HG03039 (cell line): ENCODE results near the gene BMP8B.

Experiments used
- ATAC-seq: cut with Tn5 transposase; IDR thresholded peaks from one replicate; pipeline ENCODE4 v1.9.1; 2021; ENCODE audit warnings: mild to moderate bottlenecking, moderate library complexity; ENCODE audit not compliant: unreplicated experiment

The BMP8B gene

GRCh38 chr1:39727932-39728317 lies 60.7 kb downstream of the BMP8B start:
- no peak for ATAC-seq

GRCh38 chr1:39727221-39727931 lies 61.3 kb downstream of the BMP8B start:
- no peak for ATAC-seq

- no peak for ATAC-seq
Measured at GRCh38 chr1:39726600-39726999, 62.1 kb downstream of the BMP8B start.

- no peak for ATAC-seq
Measured at GRCh38 chr1:39722495-39722894, 66.2 kb downstream of the BMP8B start.

- ATAC-seq: no peak
Measured at GRCh38 chr1:39721664-39722063, 67.0 kb downstream of the BMP8B start.

- ATAC-seq: no peak
Measured at GRCh38 chr1:39720094-39720999, 68.3 kb downstream of the BMP8B start.

GRCh38 chr1:39717809-39718208 lies 70.9 kb downstream of the BMP8B start:
- ATAC-seq: no peak

- no peak for ATAC-seq
Measured at GRCh38 chr1:39713557-39713956, 75.1 kb downstream of the BMP8B start.

- ATAC-seq: no peak
Measured at GRCh38 chr1:39711966-39712340, 76.7 kb downstream of the BMP8B start.

GRCh38 chr1:39711104-39711965 lies 77.3 kb downstream of the BMP8B start:
- ATAC-seq: no peak

GRCh38 chr1:39707506-39707905 lies 81.2 kb downstream of the BMP8B start:
- no peak for ATAC-seq
